Measurements from ENCODE around the gene COL23A1. TPM values are rescaled to one million over a fixed set of nuclear protein-coding genes. Genes with fewer than 3 reads are reported as not detected.

Gene COL23A1
- total RNA-seq, 1 experiment from 2014 or later = not detected

DNA sequence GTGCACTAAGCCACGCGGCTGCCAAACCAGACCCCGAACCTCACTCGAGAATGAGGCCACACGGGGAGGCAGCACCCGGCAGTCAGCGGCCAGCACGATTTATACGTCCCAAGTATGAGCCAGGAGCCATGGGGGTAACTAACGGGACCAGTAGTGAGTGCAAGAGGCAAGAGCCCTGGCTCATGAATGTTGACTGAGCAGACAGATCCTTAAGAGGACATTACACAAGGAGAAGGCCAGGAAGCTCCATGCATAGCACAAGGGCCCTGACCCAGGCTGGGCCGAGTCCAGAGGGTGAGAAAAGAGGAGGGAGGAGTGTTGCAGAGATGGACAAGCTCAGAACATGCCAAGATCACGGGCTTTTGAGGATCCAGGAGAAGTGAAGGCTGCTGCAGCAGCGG lies 299.0 kb downstream of the COL23A1 start:
- no peak for DNase-seq (ENCODE audit: low read depth)

GRCh38 chr5:178290376-178290775 lies 299.8 kb downstream of the COL23A1 start:
- DNase-seq (ENCODE audit: low read depth) = no peak

GRCh38 chr5:178289438-178289837 lies 300.8 kb downstream of the COL23A1 start:
- DNase-seq (ENCODE audit: low read depth) = no peak

- no peak for DNase-seq (ENCODE audit: low read depth)
These were observed 301.5 kb downstream of the COL23A1 start for GRCh38 chr5:178288401-178289368.

GRCh38 chr5:178287791-178288105 lies 302.4 kb downstream of the COL23A1 start:
- no peak for DNase-seq (ENCODE audit: low read depth)

DNA sequence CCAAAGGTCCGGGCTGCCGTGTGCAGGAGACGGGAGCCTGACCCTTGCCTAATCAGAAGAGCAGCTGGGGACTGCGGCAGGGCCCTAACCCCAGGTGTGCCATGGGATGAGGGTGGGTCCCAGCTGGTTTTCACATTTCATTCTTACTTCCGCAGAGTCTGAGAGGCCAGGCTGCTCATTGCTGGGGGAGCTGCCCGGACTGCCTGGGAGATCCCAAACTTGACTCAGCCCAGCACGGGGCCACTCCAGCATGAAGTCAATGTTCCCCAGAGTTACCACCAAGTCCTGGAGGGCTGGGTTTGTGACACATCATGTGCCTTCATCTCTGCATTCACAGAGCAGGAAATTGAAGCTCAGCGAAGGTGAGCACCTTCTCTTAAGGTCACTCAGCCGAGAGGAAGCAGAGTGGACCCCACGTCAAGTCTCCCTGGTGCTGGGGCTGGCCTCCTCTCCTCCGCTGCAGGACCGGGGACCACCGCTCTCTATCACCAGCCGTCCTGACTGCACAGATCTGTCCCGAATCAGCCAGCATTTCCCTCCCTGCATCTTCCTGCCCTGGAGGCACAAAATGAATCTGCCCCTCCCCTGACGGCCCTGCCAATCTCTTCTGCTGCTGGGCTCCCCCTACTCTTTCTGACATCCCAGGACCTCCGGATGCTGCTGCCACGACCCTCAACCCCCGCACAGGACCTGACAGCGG lies 303.0 kb downstream of the COL23A1 start:
- DNase-seq (ENCODE audit: low read depth) = no peak

DNA sequence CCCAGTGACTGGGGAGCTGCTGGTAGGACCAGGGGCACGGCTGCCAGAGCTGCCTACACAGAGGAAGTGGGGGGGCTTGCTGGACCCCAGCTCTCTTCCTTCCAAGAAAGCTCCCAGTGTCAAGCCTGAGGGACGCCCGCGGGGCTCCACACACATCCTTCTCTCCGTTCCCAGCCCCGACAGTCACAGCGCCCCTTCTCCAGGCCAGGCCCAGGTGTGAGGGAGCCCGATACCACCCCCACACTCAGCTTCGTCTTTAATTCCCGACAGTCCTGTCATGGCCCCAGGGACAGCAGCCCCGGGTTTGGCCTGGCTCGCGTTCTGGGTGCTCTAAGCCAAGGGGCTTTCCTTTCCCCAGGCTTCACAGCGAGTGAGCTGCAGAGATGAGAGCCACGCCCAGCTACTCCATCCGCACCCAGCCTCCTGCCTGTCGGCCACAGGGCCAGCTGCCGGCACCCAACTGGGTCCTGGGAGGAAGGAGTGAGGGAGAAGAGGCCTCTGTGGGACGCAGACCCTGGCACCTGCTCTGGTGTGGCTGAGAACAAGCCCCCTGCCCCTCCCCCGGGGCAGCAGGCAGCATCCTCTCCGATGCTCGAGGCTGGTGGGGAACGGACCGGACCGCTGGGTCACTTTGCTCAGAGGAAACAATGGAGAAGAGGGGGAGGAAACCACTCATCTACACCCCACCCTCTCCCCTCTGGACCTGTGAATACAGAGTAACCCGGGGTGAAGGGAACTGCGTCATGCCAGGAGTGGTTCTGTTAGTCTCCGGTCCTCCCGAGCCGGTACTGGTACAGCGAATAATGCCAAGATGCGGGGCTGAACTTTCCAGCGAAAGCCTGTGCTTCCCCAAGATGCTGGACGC lies 303.7 kb downstream of the COL23A1 start:
- DNase-seq (ENCODE audit: low read depth) = no peak

DNA sequence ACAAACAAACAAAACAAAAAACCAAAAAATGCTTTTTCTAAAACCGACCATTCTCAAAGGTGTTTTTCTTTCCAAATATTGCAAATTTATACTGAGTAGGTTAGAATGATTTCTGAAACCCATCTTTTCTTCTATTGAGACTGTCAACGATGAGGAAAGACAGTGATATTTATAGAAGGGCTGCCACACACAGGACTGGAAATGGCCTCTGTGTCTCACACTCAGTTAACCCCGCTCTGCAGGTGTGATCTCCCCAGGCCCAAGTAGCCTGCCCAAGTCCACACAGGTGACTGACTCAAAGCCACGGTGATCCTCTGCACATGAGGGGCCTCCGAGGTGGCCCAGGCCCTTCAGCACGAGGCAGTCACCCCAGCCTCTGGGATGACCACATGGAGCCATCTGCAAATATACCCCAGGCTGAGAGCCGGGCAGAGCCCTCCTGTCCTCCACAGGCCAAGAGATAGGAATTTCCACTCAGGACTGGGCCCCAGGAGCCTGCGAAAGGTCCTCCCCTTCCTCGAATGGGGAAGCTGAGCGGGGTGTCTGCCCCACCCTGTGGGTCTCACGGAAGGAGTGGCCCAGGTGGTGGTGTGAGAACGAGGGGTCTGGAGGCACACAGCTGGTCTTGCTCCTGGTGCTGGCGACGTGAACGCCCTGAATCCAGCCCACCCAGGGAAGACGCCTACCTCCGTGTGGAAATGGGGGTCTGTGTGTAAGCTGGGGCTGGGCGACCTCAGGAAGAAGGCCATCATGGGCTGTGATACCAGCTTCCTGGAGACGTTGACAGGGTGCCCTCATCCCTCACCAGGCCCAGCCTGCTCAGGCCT lies 304.6 kb downstream of the COL23A1 start:
- no peak for DNase-seq (ENCODE audit: low read depth)

GRCh38 chr5:178284996-178285395 lies 305.2 kb downstream of the COL23A1 start:
- no peak for DNase-seq (ENCODE audit: low read depth)

DNA sequence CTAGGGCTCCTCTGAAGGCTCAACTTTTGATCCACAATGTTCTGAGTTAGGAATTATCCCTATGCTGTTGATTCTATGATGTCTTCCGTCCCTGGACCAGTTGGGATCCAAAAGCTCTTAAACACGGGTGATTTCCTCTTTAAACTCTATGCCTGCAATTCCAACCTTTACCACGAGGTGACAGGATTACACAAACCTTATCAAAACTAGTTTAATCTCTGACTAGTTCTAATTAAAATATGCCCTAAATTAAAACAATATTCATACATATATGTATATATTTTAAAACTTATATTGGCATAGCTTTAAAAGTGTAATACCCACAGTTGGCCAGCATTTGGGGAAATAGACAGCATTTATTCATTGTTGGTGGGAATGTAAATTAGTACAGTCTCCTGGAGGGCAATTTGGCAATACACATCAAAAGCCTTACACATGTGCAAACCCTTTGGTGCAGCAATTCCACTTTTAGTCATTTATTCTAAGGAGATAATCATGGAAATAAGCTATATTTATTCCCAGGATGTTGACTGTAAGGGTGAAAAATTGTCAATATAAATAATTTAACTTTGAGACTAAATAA lies 306.0 kb downstream of the COL23A1 start:
- DNase-seq (ENCODE audit: low read depth) = no peak

GRCh38 chr5:178283520-178283919 lies 306.7 kb downstream of the COL23A1 start:
- no peak for DNase-seq (ENCODE audit: low read depth)

- no peak for DNase-seq (ENCODE audit: low read depth)
These were observed 307.8 kb downstream of the COL23A1 start for GRCh38 chr5:178282391-178282790.

- DNase-seq (ENCODE audit: low read depth) = no peak
These were observed 308.9 kb downstream of the COL23A1 start for GRCh38 chr5:178281331-178281730.

DNA sequence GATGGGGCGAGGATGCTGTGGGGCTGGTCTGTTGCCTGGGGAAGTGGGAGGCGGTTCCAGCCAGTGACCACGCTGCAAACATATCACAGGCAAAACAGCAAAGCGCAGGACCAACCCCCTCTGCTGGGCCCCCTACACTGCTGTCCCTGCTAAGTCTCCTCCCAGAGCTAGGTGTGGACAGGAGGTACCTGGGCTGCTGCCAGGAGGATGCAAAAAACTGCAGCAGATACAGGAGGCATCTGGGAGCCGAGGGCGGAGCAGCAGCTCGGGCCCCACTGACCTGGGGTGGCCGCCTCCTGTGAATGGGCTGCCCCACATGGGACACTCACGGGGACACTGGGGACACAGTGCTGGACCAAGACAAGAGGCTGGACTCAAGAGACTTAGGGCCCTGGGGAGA lies 309.6 kb downstream of the COL23A1 start:
- DNase-seq (ENCODE audit: low read depth) = no peak

- DNase-seq (ENCODE audit: low read depth) = peak; percentile 51
These were observed 310.3 kb downstream of the COL23A1 start for GRCh38 chr5:178279723-178280438.

GRCh38 chr5:178279026-178279722 lies 311.0 kb downstream of the COL23A1 start:
- DNase-seq (ENCODE audit: low read depth) = no peak

- no peak for DNase-seq (ENCODE audit: low read depth)
These were observed 311.7 kb downstream of the COL23A1 start for GRCh38 chr5:178278358-178279023.

GRCh38 chr5:178277866-178278265 lies 312.3 kb downstream of the COL23A1 start:
- no peak for DNase-seq (ENCODE audit: low read depth)

DNA sequence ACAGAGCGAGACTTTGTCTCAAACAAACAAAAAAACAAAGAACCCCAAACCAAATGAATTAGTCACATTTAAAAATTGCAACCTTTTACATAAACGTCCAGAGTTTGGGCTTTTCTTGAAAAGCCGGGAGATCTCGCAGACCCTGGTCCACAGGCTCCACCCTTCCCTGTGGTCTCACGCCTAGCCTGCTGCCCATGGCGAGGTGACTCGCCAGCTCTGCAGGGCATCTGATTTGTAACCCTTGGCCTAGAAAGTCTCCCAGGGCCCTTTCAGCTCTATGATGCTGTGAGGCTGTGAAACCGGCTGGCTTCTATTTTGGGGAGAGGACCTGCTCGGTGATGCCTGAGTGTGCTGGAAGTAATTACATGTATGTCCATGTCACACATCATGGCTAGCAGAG lies 312.8 kb downstream of the COL23A1 start:
- DNase-seq (ENCODE audit: low read depth) = no peak
